GM18520 (cell line): ENCODE data around the gene GTPBP4.
A peak's percentile ranks its signal among the peaks of the same experiment; 100 is the strongest.
"Not testable (repeated sequence)": the region's sequence is repeated elsewhere in the genome, so short reads cannot be mapped to it uniquely, and the experiment has no call there.

Source experiments
- ATAC-seq: cut with Tn5 transposase; IDR thresholded peaks from one replicate; pipeline ENCODE4 v1.9.1; 2021; ENCODE audit not compliant: unreplicated experiment

The GTPBP4 gene

DNA sequence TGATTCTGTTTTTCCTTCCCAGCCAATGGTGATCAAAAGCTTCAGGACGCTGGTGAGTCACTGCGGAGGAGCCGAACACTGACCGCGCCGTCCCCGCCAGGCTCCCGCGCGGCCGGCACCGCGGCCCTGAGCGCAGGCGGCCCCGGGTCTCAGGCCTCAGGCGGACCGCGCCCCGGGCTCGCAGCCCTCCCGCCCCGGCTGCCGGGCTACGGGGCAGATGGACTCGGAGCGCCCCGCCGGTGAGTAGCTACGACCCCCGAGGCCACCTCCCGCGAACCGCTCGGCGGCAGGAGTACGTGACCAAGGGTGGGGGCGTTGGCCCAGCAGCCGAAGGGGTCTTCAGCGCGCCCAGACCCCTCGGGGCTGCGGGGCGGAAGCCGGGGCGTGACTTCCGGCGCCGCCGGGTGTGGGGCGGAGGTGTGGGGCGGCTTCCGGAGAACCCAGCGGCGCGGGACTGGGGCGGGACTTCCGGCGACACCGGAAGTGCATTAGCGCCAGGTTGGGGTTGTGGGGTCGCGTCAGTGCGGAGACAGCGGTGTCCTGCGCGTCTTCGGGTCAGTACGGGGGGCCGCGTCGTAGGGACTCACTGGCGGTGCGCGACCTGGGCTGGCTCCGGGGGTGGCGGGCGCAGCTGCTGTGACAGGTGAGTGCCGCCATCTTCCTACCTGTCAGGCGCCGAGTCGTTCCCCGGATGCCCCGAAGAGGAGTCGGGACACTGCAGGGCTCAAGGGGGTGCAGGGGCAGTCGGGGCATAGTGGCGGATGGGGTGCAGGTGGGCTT is 68.3 kb downstream of the GTPBP4 start, which contains the start of gene WDR37:
TSS of gene WDR37 (plus strand) at position 60 of the 780 bp plus-strand sequence. CDS start 15,771 bp downstream, outside the sequence.
- ATAC-seq: peak; percentile 88

DNA sequence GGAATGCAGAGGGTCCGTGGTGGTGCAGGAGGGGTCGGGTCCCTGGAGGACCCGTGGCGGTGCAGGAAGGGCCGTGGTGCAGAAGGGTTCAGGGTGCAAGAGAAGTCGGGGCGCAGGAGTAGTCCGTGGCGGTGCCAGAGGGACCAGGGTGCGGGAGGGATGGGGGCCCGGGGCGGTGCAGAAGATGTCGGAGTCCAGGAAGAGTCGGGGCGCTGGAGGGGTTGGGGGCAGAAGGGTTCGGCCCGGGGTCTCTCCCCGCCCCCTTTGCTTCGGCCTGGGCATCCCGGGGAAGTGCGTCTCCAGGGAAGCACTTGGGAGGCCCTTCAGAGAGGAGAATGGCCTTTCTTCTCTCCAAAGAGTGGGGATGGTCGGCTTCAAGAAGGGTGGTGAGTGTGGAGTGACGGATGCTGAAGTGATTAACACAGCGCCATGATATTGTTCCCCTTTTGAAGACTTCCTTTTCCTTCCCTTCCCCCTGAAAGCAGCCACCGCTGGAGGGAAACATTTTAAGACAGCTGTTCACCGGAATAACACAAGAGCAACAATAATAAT is 68.9 kb downstream of the GTPBP4 start:
- no peak for ATAC-seq

DNA sequence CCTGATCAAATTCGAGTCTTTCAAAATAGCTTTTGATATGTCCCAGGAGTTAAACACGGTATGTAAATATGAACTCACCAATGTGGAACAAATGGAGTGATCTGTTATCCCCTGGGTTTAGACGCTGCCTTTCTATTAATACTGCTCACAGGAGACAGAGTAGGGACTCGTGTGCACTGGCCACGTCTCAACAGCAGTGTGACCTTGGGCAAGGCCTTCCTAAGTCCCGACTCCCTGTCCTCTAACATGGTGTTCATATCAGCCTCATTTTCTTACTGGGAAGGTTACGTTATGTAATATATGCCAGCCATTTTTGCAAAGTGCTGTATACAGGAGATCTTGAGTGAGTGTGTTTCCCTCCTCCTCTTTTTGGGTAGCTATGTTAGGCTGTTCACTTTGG is 69.8 kb downstream of the GTPBP4 start:
- no peak for ATAC-seq

DNA sequence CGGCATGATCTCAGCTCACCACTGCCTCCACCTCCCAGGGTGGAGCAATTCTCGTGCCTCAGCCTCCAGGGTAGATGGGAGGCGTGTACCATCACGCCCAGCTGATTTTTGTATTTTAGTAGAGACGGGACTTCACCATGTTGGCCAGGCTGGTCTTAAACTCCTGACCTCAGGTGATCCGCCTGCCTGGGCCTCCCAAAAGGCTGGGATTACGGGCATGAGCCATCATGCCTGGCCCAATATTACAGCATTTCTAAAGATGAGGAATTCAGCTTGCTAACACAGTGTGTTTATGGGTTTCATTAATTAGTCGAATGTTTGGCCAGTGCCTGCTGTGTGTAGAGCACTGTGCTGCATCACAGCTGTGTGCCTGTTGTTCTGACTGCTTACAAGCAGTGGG is 71.7 kb downstream of the GTPBP4 start:
- ATAC-seq: no peak

DNA sequence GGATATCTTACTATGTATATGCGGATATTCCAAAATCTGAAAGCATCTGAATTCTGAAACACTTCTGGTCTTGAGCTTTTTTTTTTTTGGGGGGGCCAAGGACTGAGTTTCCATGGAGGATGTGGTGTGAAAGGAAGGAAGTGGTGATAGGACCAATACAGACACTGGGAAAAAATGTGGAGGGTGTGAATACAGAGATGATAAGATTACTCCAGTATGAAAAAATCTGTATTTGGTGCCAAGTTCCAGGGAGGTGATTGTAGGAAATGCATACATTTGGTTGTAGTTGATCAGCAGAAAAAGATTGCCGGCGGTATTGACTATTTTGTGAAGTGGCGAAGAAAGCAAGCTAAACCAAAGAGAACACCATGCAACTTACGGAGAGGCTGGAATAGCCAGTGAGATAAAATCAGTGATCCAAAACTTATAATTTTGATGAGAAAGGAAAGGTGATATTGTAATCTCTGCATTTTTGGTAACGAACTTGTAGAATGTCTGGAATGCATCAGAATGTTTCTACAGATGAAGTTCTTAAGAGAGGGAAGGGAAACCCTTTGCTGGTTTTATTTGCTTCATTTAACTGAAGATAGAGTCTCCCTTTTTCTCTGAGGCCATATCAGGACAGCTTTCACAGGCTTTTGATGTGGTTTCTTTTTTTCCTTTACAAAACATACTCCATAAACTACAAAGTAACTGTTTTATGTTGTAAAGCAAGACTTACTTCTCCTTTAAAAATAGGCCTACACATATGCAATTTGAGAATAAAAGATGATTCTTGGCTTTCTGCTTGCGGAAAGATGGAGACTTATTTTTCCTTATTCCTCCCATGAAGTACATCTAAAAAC is 73.9 kb downstream of the GTPBP4 start:
- no peak for ATAC-seq

DNA sequence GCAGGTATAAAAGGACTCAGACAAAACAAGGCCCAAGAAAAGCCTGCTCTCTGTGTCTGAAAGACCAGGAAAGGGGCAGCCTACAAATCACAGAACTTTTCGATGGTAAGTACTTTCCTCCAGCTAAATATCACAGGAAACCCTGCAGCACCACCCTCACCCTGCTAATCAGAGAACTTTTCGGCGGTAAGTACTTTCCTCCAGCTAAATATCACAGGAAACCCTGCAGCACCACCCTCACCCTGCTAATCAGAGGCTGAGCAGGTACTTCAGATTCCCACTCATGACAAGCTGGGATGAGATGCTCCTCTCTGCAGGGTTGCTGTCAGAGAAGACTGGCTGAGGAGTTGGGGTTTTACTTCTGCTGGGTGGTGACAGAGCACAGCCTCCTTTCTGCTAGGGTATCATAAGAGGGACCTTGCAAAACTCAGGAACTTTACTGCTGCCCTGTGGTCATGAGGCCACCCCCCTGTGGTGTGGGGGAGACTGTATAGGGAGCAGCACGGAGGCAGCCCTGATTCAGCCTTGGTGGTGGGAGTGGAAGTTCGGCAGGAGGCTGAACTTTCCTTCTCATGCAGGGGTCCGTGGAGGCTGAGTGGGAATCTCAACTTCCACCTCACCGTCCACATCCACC is 75.1 kb downstream of the GTPBP4 start:
- ATAC-seq: no peak

DNA sequence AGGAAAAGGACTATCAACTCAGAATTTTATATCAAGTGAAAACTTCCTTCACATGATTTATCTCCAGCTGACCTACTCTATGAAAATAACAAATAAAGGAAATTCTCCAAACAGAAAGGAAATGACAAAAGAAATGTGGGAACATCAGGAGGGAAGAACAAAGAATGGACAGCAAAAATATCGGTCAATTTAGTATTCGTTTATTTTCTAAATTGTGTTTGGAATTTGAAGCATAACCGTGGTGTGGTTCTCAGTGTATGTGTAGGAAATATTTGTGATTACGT is 76.7 kb downstream of the GTPBP4 start:
- ATAC-seq: no peak

DNA sequence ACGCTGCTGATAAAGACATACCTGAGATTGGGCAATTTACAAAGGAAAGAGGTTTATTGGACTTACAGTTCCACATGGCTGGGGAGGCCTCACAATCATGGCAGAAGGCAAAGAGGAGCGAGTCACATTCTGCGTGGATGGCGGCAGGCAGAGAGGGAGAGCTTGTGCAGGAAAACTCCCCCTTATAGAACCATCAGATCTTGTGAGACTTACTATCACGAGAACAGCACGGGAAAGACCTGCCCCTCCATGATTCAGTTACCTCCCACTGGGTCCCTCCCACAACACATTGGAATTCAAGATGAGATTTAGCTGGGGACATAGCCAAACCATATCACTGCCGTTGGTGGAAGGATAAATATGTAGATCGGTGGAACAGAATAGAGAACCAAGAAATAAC is 78.5 kb downstream of the GTPBP4 start:
- not testable (repeated sequence) for ATAC-seq

DNA sequence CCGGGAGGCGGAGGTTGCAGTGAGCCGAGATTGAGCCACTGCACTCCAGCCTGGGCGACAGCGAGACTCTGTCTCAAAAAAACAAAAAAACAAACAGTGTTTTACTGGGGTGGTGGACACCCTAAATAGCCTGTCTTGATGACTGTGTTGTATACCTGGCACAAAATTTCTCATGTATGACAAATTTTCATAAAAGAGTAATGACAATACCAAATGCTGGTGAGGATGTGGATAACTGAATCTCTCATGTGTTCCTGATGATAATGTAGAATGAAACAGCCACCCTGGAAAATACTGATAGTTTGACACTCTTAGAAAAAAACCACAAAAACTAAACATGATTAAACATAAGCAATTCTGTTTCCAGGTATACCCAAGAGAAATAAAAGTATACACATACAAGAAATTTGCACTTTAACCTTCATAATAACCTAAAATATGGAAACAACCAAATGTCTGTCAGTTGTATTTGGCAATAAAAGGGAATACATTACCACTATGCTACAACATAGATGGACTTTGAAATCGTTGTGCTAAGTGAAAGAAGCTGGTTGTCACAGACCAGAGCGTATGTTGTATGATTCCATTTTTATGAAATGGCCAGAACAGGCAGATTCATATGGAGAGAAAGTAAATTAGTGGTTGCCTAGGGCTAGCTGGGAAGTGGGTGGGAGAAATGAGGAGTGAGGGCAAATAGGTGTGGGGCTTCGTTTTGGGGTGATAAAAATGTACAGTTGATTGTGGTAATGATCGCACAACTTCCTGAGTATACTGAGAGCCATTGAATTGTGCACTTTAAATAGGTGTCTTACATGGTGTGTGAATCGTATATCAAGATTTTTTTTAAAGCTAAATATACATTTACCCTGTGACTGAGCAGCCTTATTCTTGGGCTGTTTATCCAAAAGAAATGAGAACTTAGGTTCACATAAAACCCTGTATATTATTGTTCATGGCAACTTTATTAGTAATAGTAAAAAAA is 80.4 kb downstream of the GTPBP4 start:
- ATAC-seq: no peak
